ENCODE results near the gene CRTC1.
"Not testable (repeated sequence)": the region's sequence is repeated elsewhere in the genome, so short reads cannot be mapped to it uniquely, and the experiment has no call there.

Gene CRTC1

GRCh38 chr19:18718846-18719458, 35.5 kb downstream of the CRTC1 start:
- Histone ChIP-seq H3K27me3 (ENCODE audit: insufficient read depth, low read length) (no peaks in the 10 kb centered on the region), H3K9ac (ENCODE audit: low read depth, low read length) (no peak overlapping the region), H3K27ac (ENCODE audit: low read depth, low read length) (no peak overlapping the region), H3K36me3 (ENCODE audit: insufficient read depth, low read length) (peaks cover 3% of the 10 kb centered on the region; the same call in 1 of the 2 replicates), H3K4me3 (ENCODE audit: low read length) (no peak overlapping the region), H3K9me3 (ENCODE audit: insufficient read depth, low read depth, low read length) (no peaks in the 10 kb centered on the region), H3K4me1 (ENCODE audit: insufficient read depth, low read length) (no peaks in the 10 kb centered on the region)
- 89% methylated on average over 16 of the region's 16 CpGs for WGBS

DNA sequence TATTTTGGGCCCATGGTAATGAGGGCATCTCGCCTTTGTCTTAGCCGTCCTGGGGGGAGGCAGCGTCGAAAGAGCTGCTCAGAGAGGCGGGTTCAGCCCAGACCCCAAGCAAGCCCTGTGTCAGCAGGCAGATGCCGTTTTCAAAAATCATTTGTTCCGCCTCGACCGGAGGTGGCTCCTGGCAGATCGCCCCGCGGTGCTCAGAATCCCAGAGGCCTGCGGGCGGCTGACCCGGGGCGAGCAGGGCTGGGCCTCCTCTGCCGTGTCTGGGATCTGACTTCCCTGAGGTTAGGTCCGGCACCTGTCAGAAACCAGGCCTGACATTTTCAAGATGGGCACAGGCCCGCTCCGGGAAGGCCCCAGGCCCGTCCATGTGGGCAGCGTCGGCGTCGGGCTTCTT, 36.1 kb downstream of the CRTC1 start:
- WGBS: 94% methylated on average over 25 of the region's 25 CpGs
- peaks cover 3% of the 10 kb centered on the region; the same call in 1 of the 2 replicates for H3K36me3 ChIP-seq (ENCODE audit: insufficient read depth, low read length)
- no peaks in the 10 kb centered on the region for H3K9me3 ChIP-seq (ENCODE audit: insufficient read depth, low read depth, low read length)
- no peak overlapping the region for H3K9ac ChIP-seq (ENCODE audit: low read depth, low read length)
- no peak overlapping the region for H3K4me3 ChIP-seq (ENCODE audit: low read length)
- H3K27me3 ChIP-seq (ENCODE audit: insufficient read depth, low read length): no peaks in the 10 kb centered on the region
- H3K27ac ChIP-seq (ENCODE audit: low read depth, low read length): no peak overlapping the region
- H3K4me1 ChIP-seq (ENCODE audit: insufficient read depth, low read length): no peaks in the 10 kb centered on the region

DNA sequence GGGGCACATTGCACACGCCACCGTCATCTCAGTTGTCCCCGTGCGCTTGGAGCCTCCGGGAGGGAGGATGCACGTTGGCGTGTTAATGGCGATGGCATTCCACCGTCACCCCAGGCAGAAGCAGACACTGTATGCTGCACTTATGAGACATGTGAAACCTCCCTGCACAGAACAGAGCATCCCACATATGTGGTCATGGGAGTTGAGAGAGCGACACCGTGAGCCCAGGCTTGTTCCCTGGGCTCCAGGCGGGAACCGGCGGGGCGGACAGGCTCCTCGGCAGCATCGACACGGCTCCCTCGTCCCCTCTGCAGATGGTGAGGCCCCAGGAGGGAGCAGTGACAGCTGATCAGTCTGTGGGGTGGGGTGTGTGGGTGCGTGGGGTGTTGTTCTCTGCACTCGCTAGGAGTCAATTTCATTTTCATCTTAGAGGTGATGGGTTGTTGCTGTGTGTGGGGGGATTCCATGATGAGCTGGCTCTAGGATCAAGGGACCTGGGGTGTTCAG, 40.4 kb downstream of the CRTC1 start:
- H3K27ac ChIP-seq (ENCODE audit: low read depth, low read length): no peak overlapping the region
- no peak overlapping the region for H3K4me3 ChIP-seq (ENCODE audit: low read length)
- H3K27me3 ChIP-seq (ENCODE audit: insufficient read depth, low read length): no peaks in the 10 kb centered on the region
- no peak overlapping the region for H3K9ac ChIP-seq (ENCODE audit: low read depth, low read length)
- peaks cover 3% of the 10 kb centered on the region; the same call in 1 of the 2 replicates for H3K36me3 ChIP-seq (ENCODE audit: insufficient read depth, low read length)
- H3K9me3 ChIP-seq (ENCODE audit: insufficient read depth, low read depth, low read length): no peaks in the 10 kb centered on the region
- 94% methylated on average over 21 of the region's 21 CpGs for WGBS
- no peaks in the 10 kb centered on the region for H3K4me1 ChIP-seq (ENCODE audit: insufficient read depth, low read length)

GRCh38 chr19:18725841-18726770, 42.6 kb downstream of the CRTC1 start:
- H3K27ac ChIP-seq (ENCODE audit: low read depth, low read length): no peak overlapping the region
- H3K4me3 ChIP-seq (ENCODE audit: low read length): no peak overlapping the region
- WGBS: 93% methylated on average over 30 of the region's 30 CpGs
- H3K36me3 ChIP-seq (ENCODE audit: insufficient read depth, low read length): peaks cover 3% of the 10 kb centered on the region; the same call in 1 of the 2 replicates
- no peaks in the 10 kb centered on the region for H3K9me3 ChIP-seq (ENCODE audit: insufficient read depth, low read depth, low read length)
- no peaks in the 10 kb centered on the region for H3K27me3 ChIP-seq (ENCODE audit: insufficient read depth, low read length)
- H3K9ac ChIP-seq (ENCODE audit: low read depth, low read length): no peak overlapping the region
- H3K4me1 ChIP-seq (ENCODE audit: insufficient read depth, low read length): no peaks in the 10 kb centered on the region; the same call in 1 of the 2 replicates

DNA sequence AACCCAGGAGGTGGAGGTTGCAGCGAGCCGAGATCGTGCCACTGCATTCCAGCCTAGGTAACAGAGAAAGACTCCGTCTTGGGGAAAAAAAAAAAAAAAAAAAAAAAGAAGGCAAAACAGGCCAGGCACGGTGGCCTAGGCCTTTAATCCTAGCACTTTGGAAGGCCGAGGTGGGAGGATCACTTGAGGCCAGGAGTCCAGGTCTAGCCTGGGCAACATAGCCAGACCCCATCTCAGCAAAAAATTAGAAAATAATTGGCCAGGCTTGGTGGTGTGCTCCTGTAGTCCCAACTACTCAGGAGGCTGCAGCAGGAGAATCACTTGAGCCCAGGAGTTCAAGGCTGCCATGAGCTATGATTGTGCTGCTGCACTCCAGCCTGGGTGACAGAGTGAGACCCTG, 43.4 kb downstream of the CRTC1 start:
- Histone ChIP-seq H3K36me3 (ENCODE audit: insufficient read depth, low read length) (peaks cover 3% of the 10 kb centered on the region; the same call in 1 of the 2 replicates), H3K9me3 (ENCODE audit: insufficient read depth, low read depth, low read length) (no peaks in the 10 kb centered on the region), H3K4me3 (ENCODE audit: low read length) (no peak overlapping the region), H3K9ac (ENCODE audit: low read depth, low read length) (no peak overlapping the region), H3K27ac (ENCODE audit: low read depth, low read length) (no peak overlapping the region), H3K4me1 (ENCODE audit: insufficient read depth, low read length) (no peaks in the 10 kb centered on the region; the same call in 1 of the 2 replicates), H3K27me3 (ENCODE audit: insufficient read depth, low read length) (no peaks in the 10 kb centered on the region)
- 88% methylated on average over 6 of the region's 6 CpGs for WGBS

DNA sequence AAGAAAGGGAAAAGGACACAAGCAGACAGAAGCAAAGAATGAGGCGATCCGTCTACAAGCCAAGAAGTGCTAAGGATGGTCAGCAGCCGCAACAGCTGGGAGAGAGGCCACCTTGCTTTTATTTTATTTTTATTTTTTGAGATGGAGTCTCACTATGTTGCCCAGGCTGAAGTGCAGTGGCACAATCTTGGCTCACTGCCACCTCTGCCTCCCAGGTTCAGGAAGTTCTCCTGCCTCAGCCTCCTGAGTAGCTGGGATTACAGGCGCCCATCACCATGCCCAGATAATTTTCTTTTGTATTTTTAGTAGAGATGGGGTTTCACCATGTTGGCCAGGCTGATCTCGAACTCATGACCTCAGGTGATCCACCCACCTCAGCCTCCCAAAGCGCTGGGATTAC, 44.1 kb downstream of the CRTC1 start:
- not testable (repeated sequence) for H3K9ac ChIP-seq (ENCODE audit: low read depth, low read length)

DNA sequence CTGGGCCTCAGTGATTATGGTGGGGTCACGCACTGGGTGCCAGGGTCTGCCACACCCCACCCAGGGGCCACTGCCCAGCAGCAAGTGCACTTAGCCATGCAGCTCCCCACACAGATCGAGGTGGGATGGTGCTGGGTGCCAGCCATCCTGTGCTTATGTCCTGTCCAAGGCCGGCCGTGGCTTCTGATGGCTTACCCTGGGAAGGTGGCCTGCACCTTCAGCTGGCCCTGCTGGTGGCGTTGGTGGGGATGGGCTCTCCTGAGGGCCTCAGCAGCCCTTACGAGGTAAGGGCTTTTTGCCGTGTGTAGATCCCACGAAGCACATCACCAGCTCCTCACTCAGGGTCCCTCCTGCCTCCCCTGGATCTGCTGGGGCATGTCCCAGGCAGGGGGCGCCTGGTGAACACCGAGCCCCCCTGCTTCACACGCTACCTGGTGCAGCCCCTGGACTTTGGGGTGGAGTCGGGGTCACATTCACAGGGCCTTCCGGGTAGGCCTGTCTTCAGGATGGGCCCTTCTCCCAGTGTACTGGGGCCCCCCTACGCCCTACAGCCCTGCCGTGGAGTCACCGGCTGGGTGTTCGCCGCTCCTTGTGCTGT, 46.6 kb downstream of the CRTC1 start:
- 95% methylated on average over 18 of the region's 18 CpGs for WGBS
- H3K9ac ChIP-seq (ENCODE audit: low read depth, low read length): no peak overlapping the region
- no peak overlapping the region for H3K4me3 ChIP-seq (ENCODE audit: low read length)

More for the DNA sequence above, 44.1 kb downstream of the CRTC1 start:
- WGBS: 96% methylated on average over 6 of the region's 6 CpGs
- not testable (repeated sequence) for H3K36me3 ChIP-seq (ENCODE audit: insufficient read depth, low read length); H3K4me1 ChIP-seq (ENCODE audit: insufficient read depth, low read length); H3K4me3 ChIP-seq (ENCODE audit: low read length); H3K27me3 ChIP-seq (ENCODE audit: insufficient read depth, low read length); H3K9me3 ChIP-seq (ENCODE audit: insufficient read depth, low read depth, low read length); H3K27ac ChIP-seq (ENCODE audit: low read depth, low read length)

GRCh38 chr19:18730885-18731513, 47.5 kb downstream of the CRTC1 start:
- Histone ChIP-seq H3K4me3 (ENCODE audit: low read length) (no peak overlapping the region), H3K9ac (ENCODE audit: low read depth, low read length) (no peak overlapping the region), H3K36me3 (ENCODE audit: insufficient read depth, low read length) (no peaks in the 10 kb centered on the region), H3K27ac (ENCODE audit: low read depth, low read length) (no peak overlapping the region), H3K4me1 (ENCODE audit: insufficient read depth, low read length) (no peaks in the 10 kb centered on the region; the same call in 1 of the 2 replicates), H3K27me3 (ENCODE audit: insufficient read depth, low read length) (no peaks in the 10 kb centered on the region), H3K9me3 (ENCODE audit: insufficient read depth, low read depth, low read length) (no peaks in the 10 kb centered on the region)
- 95% methylated on average over 11 of the region's 11 CpGs for WGBS

More for the DNA sequence above, 46.6 kb downstream of the CRTC1 start:
- Histone ChIP-seq H3K27ac (ENCODE audit: low read depth, low read length) (no peak overlapping the region), H3K36me3 (ENCODE audit: insufficient read depth, low read length) (no peaks in the 10 kb centered on the region), H3K9me3 (ENCODE audit: insufficient read depth, low read depth, low read length) (no peaks in the 10 kb centered on the region), H3K27me3 (ENCODE audit: insufficient read depth, low read length) (no peaks in the 10 kb centered on the region), H3K4me1 (ENCODE audit: insufficient read depth, low read length) (no peaks in the 10 kb centered on the region; the same call in 1 of the 2 replicates)

GRCh38 chr19:18731562-18732008, 48.1 kb downstream of the CRTC1 start:
- 77% methylated on average over 15 of the region's 15 CpGs for WGBS
- H3K9me3 ChIP-seq (ENCODE audit: insufficient read depth, low read depth, low read length): no peaks in the 10 kb centered on the region
- H3K9ac ChIP-seq (ENCODE audit: low read depth, low read length): no peak overlapping the region
- H3K27me3 ChIP-seq (ENCODE audit: insufficient read depth, low read length): no peaks in the 10 kb centered on the region
- H3K4me1 ChIP-seq (ENCODE audit: insufficient read depth, low read length): no peaks in the 10 kb centered on the region; the same call in 1 of the 2 replicates
- H3K36me3 ChIP-seq (ENCODE audit: insufficient read depth, low read length): no peaks in the 10 kb centered on the region
- H3K27ac ChIP-seq (ENCODE audit: low read depth, low read length): no peak overlapping the region
- H3K4me3 ChIP-seq (ENCODE audit: low read length): no peak overlapping the region

GRCh38 chr19:18733196-18733647, 49.7 kb downstream of the CRTC1 start:
- Histone ChIP-seq H3K27ac (ENCODE audit: low read depth, low read length) (no peak overlapping the region), H3K4me3 (ENCODE audit: low read length) (no peak overlapping the region), H3K4me1 (ENCODE audit: insufficient read depth, low read length) (no peaks in the 10 kb centered on the region; the same call in 1 of the 2 replicates), H3K9ac (ENCODE audit: low read depth, low read length) (no peak overlapping the region), H3K27me3 (ENCODE audit: insufficient read depth, low read length) (no peaks in the 10 kb centered on the region), H3K9me3 (ENCODE audit: insufficient read depth, low read depth, low read length) (no peaks in the 10 kb centered on the region), H3K36me3 (ENCODE audit: insufficient read depth, low read length) (no peaks in the 10 kb centered on the region)
- 84% methylated on average over 11 of the region's 11 CpGs for WGBS
